GM12892 (cell line): ENCODE results near the gene ITGB1.

Source experiments
- POLR2A ChIP-seq: IDR thresholded peaks from 2 replicates; pipeline ENCODE4 v1.6.1; 2011; ENCODE audit warnings: low read depth, low read length, control low read depth
- POLR2AphosphoS5 ChIP-seq: IDR thresholded peaks from 2 replicates; pipeline ENCODE4 v1.6.1; 2011; ENCODE audit warnings: low read depth, low read length, control low read depth
- TAF1 ChIP-seq: IDR thresholded peaks from 2 replicates; pipeline ENCODE4 v1.6.1; 2011; ENCODE audit warnings: low read depth, mild to moderate bottlenecking, control low read depth, low read length, borderline replicate concordance

DNA sequence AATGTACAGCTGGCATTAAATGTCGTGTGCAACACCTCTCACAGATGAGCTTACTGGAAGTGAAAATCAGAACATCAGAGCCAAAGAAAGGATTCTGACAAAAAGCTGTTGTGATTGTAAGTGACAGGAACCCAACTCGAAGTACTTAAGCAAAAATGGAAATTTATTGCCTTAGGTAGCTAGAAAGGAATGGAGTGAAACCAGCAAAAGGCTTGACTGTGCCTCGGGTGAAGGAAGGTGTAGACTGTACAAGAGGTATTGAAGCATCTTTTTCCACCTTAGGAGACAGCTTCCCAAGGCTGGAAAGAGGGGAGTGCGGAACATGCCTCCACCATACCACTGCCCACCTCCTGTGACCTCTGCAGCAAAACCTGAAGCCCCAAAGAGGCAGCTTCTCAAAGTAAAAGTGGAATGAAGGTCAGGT, 27.3 kb upstream of the ITGB1 start:
- no peak for TF ChIP-seq POLR2AphosphoS5
- TF ChIP-seq POLR2A, result no peak
- no peak for TF ChIP-seq TAF1
